Transverse colon (tissue), 3 donors: ENCODE measurements around the gene AASDH.

Source experiments
- CTCF ChIP-seq, 5 experiments: fragments of 200-600 bp in 3 of 5; fragments of 450-650 bp in 2 of 5; sonication (generic) in 3 of 5; IDR thresholded peaks; 1 replicate in 2 of 5; 2 replicates in 3 of 5; pipeline ENCODE4 v1.5.1; 2016 to 2017; ENCODE audit warnings: antibody characterized with exemption in 5 of 5, inconsistent platforms in 3 of 5, mild to moderate bottlenecking in 2 of 5, moderate library complexity in 1 of 5
- POLR2A ChIP-seq: fragments of 450-650 bp; IDR thresholded peaks from one replicate; pipeline ENCODE4 v1.6.1; 2016; ENCODE audit warnings: antibody characterized with exemption, mild to moderate bottlenecking, moderate library complexity

DNA sequence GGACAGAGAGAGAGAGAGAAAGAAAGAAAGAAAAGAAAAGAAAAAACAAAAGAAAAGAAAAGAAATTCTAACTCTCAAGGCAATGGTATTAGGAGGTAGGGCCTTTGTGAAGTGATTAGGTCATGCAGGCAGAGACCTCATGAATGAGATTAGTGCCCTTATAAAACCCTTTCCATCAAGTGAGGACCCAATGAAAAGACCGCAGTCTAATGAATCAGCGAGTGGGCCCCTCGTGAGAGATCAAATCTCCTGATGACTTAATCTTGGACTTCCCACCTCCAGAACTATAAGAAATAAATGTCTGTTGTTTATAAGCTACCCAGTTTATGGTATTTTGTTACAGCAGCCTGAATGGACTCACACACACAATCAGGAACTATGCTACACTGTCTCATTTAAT is 16.9 kb downstream of the AASDH start:
- TF ChIP-seq CTCF (IDR thresholded peaks at IDR 0.05) (no peak), POLR2A (no peak)
